GM19328 (cell line): ENCODE results near the gene GABARAPL2.
"Not testable (repeated sequence)": the region's sequence is repeated elsewhere in the genome, so short reads cannot be mapped to it uniquely, and the experiment has no call there.

Experiments
- ATAC-seq: cut with Tn5 transposase; IDR thresholded peaks from one replicate; pipeline ENCODE4 v1.9.1; 2021; ENCODE audit warnings: mild to moderate bottlenecking, moderate library complexity; ENCODE audit not compliant: unreplicated experiment

Gene GABARAPL2

DNA sequence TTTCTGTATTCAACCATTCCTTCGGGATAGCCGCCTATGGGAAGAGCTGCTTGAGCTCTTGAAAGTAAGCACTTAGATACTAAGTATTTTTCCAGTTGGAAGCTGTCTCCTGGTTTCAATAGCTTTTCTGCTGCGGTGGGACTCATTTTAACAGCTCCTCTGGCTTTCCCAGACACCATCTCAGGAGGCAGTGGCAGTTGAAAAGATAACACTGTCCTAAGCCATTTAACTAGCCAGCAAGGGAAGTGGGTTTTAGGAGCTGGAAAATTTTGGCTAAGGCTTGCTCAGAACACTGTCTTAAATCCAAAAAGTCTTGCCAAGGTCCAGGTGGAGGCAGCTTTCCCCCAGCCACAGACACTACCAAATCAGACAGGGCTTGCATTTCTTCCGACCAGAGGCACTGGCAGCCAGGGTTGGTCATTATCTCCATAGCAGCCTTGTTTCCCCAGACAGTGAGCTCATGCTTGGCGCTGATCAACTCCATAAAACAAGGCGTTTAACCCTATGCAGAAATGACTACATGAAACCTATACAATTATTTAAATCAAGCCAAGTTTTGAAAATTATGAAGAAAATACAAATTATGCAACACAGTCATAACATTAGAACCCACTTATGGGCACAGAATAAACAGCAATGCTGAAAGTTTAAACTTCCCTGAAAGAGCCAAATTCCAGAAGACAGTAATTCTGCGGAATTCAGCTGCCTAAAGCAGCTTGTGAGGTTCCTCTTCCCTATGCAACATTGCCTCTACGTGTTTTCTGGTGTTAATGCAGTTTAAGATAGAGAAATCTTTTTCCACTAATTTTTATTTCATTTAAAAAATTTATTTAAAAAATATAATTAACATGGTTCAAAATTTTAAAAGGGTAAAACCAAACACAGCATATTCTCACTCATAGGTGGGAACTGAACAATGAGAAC is 25.0 kb downstream of the GABARAPL2 start:
- ATAC-seq = no peak

DNA sequence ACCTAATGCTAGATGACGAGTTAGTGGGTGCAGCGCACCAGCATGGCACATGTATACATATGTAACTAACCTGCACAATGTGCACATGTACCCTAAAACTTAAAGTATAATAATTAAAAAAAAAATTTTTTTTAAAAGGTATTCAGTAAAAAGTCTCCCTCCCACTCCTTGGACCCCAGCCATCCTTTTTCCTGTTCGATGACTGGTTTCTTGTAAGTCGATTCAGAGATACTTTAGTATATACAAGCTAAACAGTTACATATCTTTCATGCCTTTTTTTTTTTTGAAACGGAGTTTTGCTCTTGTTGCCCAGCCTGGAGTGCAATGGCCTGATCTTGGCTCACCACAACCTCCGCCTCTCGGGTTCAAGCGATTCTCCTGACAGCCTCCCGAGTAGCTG is 25.7 kb downstream of the GABARAPL2 start:
- ATAC-seq = not testable (repeated sequence)

DNA sequence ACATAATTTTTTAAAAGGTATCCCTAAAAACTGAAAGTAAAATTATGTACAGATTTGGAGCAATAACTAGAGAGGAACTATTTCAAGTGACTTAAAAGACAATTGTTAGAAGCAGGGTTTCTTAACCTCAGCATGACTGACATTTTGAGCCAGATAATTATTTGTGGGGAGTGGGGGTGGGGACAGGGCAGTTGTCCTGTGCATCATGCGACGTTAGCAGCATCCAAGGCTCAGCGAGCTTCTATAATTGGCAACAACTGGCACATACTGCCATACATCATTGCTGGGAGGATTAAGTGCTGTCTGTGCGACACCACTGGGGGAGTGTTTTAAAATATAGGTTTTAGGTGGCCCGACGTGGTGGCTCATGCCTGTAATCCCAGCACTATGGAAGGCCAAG is 27.1 kb downstream of the GABARAPL2 start:
- no peak for ATAC-seq

DNA sequence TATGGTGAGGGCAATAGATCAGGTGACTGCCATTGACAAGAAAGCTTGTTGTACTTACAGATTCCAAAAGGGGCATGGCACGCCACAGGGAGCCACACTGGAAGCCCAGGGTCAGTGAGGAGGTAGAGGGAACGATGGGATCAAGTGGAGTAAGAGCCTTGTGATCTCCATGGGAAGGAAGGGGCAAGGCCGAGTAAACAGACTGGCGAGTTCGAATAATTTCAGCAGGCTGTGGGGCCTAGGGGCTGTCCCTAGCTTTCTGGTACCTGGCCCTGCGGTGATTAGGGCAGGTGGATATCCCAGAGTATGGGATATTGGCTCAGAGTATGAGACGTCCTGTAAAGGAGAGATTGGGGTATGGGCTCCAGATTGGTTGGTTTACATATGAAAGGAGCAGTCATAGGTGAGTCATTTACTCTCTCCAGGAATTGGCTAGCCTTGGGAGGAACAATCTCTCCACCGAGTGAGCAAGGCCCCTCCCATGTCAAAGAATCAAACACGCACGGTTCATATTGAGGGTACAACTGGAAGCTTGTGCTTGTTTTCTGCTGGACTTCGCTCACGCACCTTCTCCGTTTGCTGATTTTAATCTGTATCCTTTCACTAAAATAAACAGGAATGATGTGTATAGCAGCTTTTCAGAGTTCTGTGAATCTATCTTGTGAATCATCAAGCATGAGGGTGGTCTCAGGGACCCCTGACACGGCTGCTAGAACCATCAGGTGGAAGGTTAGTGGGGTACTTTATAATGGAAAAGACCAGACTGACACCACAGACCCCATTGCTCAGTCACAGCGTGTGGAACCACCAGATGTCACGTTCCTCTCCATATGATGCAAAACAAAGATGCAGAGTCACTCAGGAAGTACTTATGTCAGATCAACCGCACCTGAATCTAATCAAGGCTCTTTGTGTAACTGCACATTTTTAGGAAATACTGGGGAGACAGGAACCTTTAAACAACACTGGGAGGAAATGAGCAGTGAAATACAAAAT is 27.9 kb downstream of the GABARAPL2 start:
- ATAC-seq = no peak

DNA sequence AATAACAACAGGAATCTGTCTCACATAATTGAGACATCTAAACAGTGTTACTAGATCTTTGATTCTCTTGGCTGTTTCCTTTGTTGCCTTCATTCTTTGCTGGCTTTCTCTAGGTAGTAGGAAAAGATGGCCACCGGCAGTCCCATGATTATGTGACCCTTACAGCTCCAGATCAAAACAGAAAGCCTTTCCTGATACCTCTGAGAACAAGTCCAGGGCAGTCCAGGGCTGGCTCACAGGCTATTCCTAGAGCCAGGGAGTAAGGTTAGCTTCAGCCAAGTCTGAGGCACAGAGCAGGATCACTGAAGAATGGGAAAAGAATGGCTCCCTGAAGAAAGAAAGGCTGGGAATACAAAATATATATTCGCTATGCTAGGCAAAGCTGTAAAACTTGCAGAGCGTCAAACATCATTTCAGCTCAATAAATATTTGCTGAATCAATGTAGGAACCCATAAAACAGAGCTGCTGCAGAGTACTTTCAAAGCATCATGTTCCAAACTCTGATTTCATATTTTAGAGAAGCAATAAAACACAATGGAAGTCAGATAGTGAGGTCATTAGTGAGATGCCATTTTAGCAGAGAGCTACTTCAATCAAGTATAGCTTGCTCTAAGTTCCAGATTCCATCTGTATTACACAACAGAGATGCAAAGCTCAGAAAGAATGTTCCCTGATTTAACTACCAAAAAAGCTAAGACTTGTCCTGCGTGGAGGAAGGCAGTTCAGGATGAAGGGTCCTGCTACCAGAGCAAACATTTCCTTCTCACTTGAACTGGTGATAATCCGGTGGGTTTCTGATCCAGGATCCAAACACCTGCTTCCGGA is 33.5 kb downstream of the GABARAPL2 start:
- no peak for ATAC-seq

DNA sequence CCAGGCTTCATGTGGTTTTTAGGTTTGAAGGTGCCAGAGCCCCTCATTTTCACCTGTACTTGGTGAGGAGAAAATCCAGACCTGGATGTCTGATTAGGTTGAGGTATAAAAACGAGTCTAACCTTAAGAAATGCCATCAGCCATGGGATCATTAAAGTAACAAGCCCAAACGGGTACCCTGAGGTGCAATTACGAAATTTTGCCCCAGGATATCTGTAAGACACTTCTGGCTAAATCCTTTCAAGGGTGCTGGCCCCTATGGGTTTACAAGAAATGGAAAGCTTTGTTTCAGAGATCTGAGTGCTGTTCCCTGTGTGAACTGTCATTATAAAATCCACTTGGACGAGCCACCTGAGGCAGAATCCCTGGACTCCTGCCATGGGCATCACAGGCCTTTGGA is 37.1 kb downstream of the GABARAPL2 start:
- no peak for ATAC-seq

DNA sequence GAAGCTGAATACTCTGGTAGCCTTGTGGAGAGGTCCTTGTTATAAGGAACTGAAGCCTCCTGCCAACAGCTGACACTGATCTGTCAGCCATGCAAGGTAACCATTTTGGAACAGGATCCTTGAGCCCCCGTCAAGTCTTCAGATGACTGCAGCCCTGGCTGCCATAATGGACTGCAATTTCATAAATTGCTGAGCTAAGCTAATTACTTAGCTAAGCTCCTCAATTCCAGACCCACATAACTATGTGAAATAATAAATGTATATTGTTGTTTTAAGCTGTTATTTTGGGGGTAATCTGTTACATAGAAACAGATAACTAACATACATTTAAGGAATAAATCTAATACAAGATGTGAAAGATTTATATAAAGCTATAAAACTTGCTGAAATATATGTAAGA is 40.3 kb downstream of the GABARAPL2 start:
- no peak for ATAC-seq

DNA sequence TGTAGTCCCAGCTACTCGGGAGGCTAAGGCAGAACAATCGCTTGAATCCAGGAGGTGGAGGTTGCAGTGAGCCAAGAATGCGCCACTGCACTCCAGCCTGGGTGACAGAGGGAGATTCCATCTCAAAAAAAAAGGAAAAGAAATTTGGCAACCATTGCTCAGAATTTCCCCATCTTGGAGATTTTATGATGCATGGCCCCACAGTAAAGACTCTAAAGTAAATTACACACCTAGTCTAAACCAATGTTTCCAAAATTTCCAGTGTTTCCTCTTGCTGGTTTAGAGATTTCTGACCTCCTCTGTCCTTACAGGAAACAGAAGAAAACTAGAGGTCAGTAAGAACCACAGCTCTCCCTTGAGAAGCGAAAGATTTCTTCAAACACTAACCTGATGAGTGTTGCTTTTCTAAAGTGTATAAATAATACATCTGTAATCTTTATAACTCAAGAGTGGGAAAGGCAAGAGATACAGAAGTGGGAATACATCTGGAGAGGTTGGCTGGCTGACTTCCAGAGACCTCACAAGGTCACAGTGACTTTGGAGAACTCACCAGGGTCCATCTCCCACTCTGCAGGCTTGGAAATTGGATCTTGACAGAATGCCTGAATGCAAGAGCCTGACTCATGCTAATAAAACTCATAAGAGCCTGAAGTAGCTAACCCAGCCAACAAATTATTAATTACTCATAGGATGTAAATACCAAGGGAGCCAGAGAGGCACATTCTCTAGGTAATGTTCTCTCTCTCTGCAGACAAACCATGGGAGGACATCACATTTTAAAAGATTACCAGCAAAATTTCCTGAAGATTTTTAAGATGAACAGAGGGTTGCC is 48.1 kb downstream of the GABARAPL2 start:
- no peak for ATAC-seq

DNA sequence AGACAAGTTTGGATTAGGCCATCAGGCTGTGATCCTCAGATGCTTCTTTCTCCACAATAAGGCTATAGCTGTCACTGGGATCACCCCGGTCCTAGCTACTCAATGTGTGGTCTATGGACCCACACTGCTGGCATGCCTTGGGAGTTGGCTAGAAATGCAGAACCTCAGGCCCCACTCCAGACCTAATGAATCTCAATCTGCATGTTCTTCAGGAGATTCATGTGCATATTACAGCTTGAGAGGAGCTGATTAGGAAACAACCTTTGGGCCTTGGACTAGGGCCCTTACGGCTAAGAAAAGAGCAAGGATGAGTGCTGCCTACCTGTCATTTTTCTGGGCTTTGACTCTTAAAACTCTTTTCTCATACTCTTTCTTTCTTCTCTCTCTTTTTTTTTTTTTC is 49.4 kb downstream of the GABARAPL2 start:
- ATAC-seq = no peak

DNA sequence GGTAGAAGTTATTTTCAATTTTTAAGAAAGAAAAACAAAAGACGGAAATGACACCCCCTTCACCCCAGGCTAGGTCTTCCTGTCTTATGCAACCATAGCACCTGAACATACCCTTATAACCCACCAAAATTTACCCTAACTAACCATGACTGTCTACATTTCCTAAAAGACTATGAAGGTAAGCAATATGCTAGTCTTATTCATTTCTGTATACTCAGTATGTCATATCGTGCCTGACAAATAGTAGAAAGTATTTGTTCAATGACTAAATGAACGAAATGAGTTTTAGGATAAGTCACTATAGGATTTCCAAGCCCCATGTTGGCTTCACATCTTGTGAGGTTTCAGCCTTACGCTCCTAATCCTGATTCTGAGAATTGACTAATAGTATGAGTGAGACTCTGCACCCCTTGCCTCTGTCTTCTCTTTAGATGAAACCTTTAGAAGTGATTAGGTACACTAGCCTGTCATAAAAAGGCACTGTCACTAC is 50.4 kb downstream of the GABARAPL2 start:
- ATAC-seq = no peak

DNA sequence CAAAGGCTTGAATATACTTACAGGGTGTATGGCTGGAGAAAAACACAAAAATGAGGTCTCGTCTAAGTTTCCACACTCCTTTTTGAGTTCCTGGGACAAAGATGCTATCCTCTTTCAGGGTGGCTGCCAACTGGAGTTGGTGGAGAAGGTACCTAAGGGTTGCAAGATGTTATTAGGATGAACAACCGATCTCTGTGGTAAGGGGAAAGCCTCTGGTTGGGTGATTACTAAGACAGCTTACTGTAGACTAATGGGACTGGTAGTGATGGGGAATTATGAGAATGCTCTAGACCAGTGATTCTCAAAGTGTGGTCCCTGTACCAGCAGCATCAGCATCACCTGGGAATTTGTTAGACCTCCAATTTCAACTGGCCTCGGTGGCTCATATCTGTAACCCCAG is 50.9 kb downstream of the GABARAPL2 start:
- no peak for ATAC-seq

DNA sequence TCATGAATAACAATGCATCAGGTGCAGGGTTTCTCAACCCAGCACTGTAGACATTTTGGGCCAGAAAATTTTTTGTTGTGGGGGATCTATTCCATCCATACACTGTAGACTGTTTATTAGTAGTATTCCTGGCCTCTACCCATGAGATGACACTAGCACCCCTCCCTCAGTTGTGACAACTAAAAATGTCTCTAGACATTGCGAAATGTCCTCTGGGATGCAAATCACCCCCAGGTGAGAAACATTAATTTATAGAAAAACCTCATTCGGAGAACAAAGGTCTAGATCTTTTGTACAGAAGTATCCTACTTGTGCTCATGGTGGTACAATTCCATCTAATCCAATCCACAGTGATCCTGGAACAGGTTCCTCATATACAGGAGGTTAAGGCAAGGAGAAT is 52.6 kb downstream of the GABARAPL2 start:
- ATAC-seq = no peak

DNA sequence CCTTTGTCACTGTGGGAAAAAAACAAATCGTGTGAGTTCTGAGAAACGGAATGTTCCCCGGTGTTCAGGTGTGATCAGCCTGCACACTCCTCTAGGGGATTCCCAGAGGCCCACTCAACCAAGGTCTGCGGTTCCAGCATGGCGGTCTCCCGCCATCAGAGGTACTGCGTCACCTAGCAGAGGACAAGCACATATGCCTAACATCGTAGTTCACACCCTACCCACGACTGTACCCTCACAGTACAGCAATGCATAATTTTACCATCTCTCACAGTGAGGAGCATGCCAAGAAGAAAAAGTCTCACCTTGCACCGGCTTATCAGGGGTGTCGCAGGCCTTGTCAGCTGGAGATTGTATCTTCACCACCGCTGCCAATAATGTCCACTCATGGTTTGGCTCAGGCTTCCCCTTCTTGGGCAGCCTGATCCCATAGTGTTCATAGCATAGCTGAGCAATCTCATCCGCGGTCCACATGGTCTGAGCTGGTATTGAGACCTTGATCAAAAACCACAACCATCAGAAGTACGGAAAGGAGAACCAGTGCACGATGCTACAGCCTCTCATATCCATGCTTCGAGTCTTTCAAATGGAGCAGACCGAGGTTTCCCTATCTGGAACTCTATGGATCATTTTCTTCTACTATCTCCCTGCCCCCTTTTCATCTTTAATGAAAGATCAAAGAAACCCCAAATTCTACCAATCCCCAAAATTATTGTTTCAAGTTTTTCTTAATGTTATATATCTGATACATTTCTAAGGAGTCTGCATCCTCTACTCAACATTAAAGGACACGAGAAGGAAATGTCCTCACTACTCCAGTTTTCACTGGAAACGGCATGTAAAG is 54.4 kb downstream of the GABARAPL2 start:
- no peak for ATAC-seq

DNA sequence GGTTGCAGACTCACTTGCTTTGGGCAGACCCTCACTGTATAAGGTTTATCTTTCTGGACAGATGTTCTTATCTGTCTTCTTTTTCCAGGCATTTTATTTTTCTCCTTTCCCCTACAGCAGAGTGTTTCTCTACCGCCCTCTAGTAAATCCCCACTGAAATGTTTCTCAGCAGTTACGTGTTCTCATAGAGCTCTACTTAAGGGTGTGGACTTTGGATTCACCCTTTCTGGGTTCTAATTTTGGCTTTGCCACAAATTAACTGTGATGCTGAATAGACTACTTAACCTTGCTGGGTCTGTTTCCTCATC is 54.9 kb downstream of the GABARAPL2 start:
- no peak for ATAC-seq

DNA sequence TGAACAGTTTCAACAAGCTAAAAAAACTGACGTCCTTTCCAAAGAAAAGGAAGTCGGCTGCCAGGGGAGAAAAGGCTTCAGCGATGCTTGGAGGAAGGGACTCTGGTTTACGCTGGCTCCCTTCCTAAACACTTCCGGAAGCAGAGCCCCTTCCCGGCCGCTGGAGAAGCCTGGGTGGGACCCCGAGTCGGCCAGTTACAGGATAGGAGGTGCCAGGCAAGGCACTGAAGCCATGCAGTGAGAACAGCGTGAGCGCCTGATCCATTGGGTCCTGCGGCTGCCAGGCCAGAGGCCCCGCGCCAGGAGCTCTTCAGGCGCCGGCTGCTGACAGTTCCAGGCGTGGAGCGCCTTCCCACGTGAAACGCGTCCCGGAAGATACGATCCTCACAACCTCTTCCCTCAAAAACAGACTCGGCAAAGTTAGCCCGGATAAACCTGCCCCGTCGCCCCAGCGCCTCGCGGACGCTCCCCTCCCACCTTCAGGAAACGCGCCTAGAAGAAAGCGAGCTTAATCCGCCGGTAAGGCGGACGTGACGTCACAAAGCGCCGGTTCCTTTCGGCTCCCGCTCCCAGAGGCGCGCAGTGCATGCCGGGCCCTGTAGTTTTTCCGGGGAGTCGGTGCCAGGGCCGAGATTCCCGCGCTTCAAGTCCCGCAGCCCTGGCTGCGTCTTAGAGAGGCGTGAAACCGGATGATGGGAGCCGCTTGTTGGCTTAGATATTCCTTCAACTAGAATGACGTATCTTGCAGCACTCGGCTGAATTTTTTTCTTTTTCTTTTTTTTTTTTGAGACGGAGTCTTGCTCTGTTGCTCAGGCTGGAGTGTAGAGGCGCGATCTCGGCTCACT is 56.8 kb downstream of the GABARAPL2 start, which contains the start of gene ADAT1:
ADAT1 (minus strand) TSS at position 521 of the 845 bp plus-strand sequence. CDS start 2,482 bp downstream, outside the sequence.
- peak; percentile 90 for ATAC-seq

DNA sequence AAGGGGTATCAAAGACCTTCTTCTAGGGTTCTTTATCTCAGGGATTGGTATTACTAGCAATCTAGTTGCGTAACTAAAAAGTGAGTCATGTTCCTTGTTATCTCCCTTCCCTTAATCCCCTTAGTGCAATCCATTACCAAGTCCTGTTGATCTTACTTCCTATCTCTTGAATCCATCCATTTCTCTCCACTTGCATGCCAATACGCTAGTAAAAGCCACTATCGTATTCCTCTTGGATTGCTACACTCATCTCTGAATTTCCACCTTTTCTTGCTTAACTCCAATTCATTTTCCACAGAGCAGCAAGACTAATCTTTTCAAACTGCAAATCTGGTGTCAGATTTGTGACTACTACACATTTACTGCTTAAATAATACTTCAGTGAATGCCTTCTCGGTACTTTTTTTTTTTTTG is 58.7 kb downstream of the GABARAPL2 start:
- ATAC-seq = no peak

DNA sequence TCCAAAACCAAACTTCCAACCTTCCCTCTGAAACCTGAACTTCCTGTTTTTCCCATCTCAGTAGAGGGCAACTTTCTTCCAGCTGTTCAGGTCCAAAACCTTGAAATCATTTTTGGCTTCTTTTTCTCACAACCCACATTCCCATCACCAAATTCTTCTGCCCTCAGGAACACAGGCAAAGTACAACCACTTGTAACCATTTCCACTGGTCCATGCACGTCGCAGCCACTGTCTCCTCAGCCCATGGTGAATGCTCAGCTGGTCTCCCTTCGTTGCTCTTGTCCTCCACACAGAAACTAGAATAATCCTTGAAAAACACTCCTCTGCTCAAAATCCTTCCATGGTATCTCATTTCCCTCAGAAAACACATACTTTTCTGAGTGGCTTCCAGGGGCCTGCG is 60.6 kb downstream of the GABARAPL2 start:
- ATAC-seq = no peak
